Neural cell (in vitro differentiated cells): ENCODE results near the gene HUNK. TPM values are rescaled to one million over a fixed set of nuclear protein-coding genes. Genes with fewer than 3 reads are reported as not detected.

ENCODE experiments used
- H2AFZ ChIP-seq: fragments of 200-600, 300-800 bp; sonication (generic), shearing (Covaris generic); 2 replicates; pipeline ENCODE4 v1.6.0; 2014; ENCODE audit warnings: low read depth, mild to moderate bottlenecking, antibody characterized with exemption, low read length, moderate library complexity
- H3F3A ChIP-seq: fragments of 200-600 bp; shearing (Covaris generic); 2 replicates; pipeline ENCODE4 v1.6.1; 2016; ENCODE audit warnings: mild to moderate bottlenecking, moderate library complexity, mixed read lengths, antibody characterized with exemption, low read length; ENCODE audit not compliant: insufficient read depth, poor library complexity, severe bottlenecking
- H3K27ac ChIP-seq: fragments of 200-600, 300-800 bp; sonication (generic), shearing (Covaris generic); 2 replicates; pipeline ENCODE4 v1.5.1; 2014; ENCODE audit warnings: mild to moderate bottlenecking, low read length, moderate library complexity
- H3K27me3 ChIP-seq: fragments of 300-800, 200-600 bp; sonication (generic), shearing (Covaris generic); 2 replicates; pipeline ENCODE4 v1.6.0; 2014; ENCODE audit warnings: mild to moderate bottlenecking, low read depth, low read length, moderate library complexity; ENCODE audit not compliant: insufficient read depth
- H3K36me3 ChIP-seq: fragments of 300-800, 200-600 bp; sonication (generic), shearing (Covaris generic); 2 replicates; pipeline ENCODE4 v1.5.1; 2014; ENCODE audit warnings: mild to moderate bottlenecking, antibody characterized with exemption, low read length, moderate library complexity; ENCODE audit not compliant: insufficient read depth
- H3K4me2 ChIP-seq: fragments of 300-800, 200-600 bp; sonication (generic), shearing (Covaris generic); 2 replicates; pipeline ENCODE4 v1.6.0; 2014; ENCODE audit warnings: mild to moderate bottlenecking, low read length
- H3K4me3 ChIP-seq: fragments of 300-800, 200-600 bp; sonication (generic), shearing (Covaris generic); 2 replicates; pipeline ENCODE4 v1.5.1; 2014; ENCODE audit warnings: mild to moderate bottlenecking, low read length, moderate library complexity
- H3K79me2 ChIP-seq: fragments of 200-600 bp; shearing (Covaris generic); replicated peaks from 2 replicates; pipeline ENCODE4 v1.6.0; 2014; ENCODE audit warnings: mild to moderate bottlenecking, low read length, moderate library complexity; ENCODE audit not compliant: insufficient read depth
- H3K9ac ChIP-seq: fragments of 300-800, 200-600 bp; sonication (generic), shearing (Covaris generic); 2 replicates; pipeline ENCODE4 v1.6.1; 2016; ENCODE audit warnings: mild to moderate bottlenecking, low read length, mixed read lengths
- H3K9me2 ChIP-seq: fragments of 200-600 bp; shearing (Covaris generic); 2 replicates; pipeline ENCODE4 v1.6.1; 2016; ENCODE audit warnings: mild to moderate bottlenecking, low read length, mixed read lengths; ENCODE audit not compliant: insufficient read depth
- H3K9me3 ChIP-seq: fragments of 200-600, 300-800 bp; sonication (generic), shearing (Covaris generic); 2 replicates; pipeline ENCODE4 v1.6.1; 2016; ENCODE audit warnings: mild to moderate bottlenecking, mixed run types, low read length, moderate library complexity, mixed read lengths
- H4K20me1 ChIP-seq: fragments of 200-600 bp; shearing (Covaris generic); 2 replicates; pipeline ENCODE4 v1.6.1; 2016; ENCODE audit warnings: mild to moderate bottlenecking, mixed run types; ENCODE audit not compliant: insufficient read depth
- EP300 ChIP-seq: fragments of 450-650 bp; conservative IDR thresholded peaks from 2 replicates; pipeline ENCODE4 v1.6.1; 2014; ENCODE audit warnings: antibody characterized with exemption, mild to moderate bottlenecking, moderate library complexity; ENCODE audit not compliant: poor library complexity, severe bottlenecking
- EZH2 ChIP-seq: fragments of 200-600, 300-800 bp; shearing (Covaris generic), sonication (generic); IDR thresholded peaks from 2 replicates; pipeline ENCODE4 v1.6.1; 2014; ENCODE audit warnings: antibody characterized with exemption, low read length, borderline replicate concordance, mild to moderate bottlenecking; ENCODE audit not compliant: insufficient read depth, poor library complexity, severe bottlenecking
- MXI1 ChIP-seq: fragments of 450-650 bp; conservative IDR thresholded peaks from 2 replicates; pipeline ENCODE4 v1.6.1; 2014; ENCODE audit warnings: antibody characterized with exemption, mild to moderate bottlenecking; ENCODE audit not compliant: poor library complexity, severe bottlenecking
- POLR2AphosphoS5 ChIP-seq: IDR thresholded peaks from 2 replicates; pipeline ENCODE4 v1.6.1; 2012
- RAD21 ChIP-seq: fragments of 450-650 bp; conservative IDR thresholded peaks from 2 replicates; pipeline ENCODE4 v1.6.1; 2014; ENCODE audit warnings: antibody characterized with exemption, mild to moderate bottlenecking, moderate library complexity
- SMC3 ChIP-seq: fragments of 450-650 bp; conservative IDR thresholded peaks from 2 replicates; pipeline ENCODE4 v1.6.1; 2014; ENCODE audit warnings: antibody characterized with exemption, mild to moderate bottlenecking, moderate library complexity; ENCODE audit not compliant: poor library complexity
- TAF1 ChIP-seq: IDR thresholded peaks from 2 replicates; pipeline ENCODE4 v1.6.1; 2012; ENCODE audit warnings: low read depth
- polyA plus RNA-seq: library from polyadenylated mRNA; depleted of rRNA; stranded (reverse); fragments of >200 nt; gene quantifications from 2 replicates; pipeline ENCODE4 v1.2.3, GENCODE V29; 2014
- TF ChIP-seq, protein P1 (sequence below): IDR thresholded peaks from 2 replicates; pipeline ENCODE4 v1.6.1; 2012; ENCODE audit warnings: borderline replicate concordance
- TF ChIP-seq, protein P2 (sequence below): fragments of 450-650 bp; IDR thresholded peaks from 2 replicates; pipeline ENCODE4 v1.5.1; 2014; ENCODE audit warnings: antibody characterized with exemption, mild to moderate bottlenecking, moderate library complexity; ENCODE audit not compliant: poor library complexity, severe bottlenecking

The HUNK gene
- polyA plus RNA-seq, 1 donor from 2014 or later = 9.3 TPM

DNA sequence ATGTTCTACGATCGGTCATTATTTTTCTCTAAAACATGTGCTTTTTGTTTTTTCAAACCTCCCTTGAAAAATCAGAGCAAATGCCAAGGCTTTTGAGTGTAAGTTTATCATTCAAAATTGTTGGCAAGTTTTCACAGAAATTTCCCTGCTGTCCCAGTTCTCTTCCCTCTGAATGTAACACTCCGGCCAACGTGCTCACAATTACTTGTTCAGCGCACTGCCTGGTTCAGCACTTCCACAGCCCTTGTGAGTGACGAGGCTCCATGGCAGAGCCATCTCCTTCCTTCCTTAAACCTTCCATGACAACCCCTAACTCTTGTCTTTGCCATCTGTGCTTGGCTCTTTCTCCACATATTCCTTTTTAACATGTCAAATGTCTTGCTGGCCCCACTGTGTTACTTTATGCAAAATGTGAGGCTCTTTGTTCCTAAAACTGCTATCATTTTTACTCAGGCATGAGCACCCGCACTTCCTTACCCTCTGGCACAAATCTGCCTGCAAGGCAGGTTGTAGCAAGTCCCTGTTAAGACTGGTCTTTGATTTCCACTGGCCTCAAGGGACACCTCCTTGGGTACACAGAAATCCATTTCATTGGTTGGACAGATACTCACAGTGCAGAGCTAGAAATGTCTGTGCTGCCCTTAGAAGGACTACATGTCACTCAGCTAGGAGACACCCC, 142.8 kb downstream of the HUNK start:
- Histone ChIP-seq H3K9ac (no peak overlapping the region), H3K4me3 (no peak overlapping the region), H2AFZ (no peak overlapping the region), H3K36me3 (no peaks in the 10 kb centered on the region), H3K79me2 (no peaks in the 10 kb centered on the region), H3K27me3 (no peaks in the 10 kb centered on the region), H3K27ac (no peak overlapping the region), H4K20me1 (no peaks in the 10 kb centered on the region), H3K9me2 (no peaks in the 10 kb centered on the region), H3K9me3 (no peaks in the 10 kb centered on the region), H3F3A (no peaks in the 10 kb centered on the region), H3K4me2 (no peak overlapping the region)
- no peak for TF ChIP-seq EZH2
- TF ChIP-seq TAF1 = no peak
- no peak for TF ChIP-seq RAD21

DNA sequence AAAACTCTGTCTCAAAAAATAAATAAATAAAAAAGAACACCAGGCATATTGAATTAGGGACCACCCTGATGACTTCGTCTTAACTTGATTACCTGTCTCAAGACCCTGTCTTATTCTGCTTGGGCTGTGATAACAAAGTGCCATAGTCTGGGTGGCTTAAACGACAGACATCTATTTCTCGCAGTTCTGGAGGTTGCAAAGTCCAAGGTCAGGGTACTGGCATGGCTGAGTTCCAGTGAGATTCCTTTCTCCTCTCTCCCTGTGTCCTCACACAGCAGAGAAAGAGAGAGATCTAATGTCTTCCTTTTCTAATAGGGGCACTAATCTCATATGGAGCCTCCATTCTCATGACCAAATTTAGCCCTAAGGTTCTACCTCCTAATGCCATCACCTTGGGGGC, 145.6 kb downstream of the HUNK start:
- TF ChIP-seq EZH2 (no peak), TAF1 (no peak), RAD21 (no peak), POLR2AphosphoS5 (no peak), SMC3 (no peak), EP300 (no peak), MXI1 (no peak)
- TF ChIP-seq, protein P1, sequence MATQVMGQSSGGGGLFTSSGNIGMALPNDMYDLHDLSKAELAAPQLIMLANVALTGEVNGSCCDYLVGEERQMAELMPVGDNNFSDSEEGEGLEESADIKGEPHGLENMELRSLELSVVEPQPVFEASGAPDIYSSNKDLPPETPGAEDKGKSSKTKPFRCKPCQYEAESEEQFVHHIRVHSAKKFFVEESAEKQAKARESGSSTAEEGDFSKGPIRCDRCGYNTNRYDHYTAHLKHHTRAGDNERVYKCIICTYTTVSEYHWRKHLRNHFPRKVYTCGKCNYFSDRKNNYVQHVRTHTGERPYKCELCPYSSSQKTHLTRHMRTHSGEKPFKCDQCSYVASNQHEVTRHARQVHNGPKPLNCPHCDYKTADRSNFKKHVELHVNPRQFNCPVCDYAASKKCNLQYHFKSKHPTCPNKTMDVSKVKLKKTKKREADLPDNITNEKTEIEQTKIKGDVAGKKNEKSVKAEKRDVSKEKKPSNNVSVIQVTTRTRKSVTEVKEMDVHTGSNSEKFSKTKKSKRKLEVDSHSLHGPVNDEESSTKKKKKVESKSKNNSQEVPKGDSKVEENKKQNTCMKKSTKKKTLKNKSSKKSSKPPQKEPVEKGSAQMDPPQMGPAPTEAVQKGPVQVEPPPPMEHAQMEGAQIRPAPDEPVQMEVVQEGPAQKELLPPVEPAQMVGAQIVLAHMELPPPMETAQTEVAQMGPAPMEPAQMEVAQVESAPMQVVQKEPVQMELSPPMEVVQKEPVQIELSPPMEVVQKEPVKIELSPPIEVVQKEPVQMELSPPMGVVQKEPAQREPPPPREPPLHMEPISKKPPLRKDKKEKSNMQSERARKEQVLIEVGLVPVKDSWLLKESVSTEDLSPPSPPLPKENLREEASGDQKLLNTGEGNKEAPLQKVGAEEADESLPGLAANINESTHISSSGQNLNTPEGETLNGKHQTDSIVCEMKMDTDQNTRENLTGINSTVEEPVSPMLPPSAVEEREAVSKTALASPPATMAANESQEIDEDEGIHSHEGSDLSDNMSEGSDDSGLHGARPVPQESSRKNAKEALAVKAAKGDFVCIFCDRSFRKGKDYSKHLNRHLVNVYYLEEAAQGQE = no peak
- TF ChIP-seq, protein P2, sequence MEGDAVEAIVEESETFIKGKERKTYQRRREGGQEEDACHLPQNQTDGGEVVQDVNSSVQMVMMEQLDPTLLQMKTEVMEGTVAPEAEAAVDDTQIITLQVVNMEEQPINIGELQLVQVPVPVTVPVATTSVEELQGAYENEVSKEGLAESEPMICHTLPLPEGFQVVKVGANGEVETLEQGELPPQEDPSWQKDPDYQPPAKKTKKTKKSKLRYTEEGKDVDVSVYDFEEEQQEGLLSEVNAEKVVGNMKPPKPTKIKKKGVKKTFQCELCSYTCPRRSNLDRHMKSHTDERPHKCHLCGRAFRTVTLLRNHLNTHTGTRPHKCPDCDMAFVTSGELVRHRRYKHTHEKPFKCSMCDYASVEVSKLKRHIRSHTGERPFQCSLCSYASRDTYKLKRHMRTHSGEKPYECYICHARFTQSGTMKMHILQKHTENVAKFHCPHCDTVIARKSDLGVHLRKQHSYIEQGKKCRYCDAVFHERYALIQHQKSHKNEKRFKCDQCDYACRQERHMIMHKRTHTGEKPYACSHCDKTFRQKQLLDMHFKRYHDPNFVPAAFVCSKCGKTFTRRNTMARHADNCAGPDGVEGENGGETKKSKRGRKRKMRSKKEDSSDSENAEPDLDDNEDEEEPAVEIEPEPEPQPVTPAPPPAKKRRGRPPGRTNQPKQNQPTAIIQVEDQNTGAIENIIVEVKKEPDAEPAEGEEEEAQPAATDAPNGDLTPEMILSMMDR = no peak
- Histone ChIP-seq H3K27ac (no peak overlapping the region), H4K20me1 (no peaks in the 10 kb centered on the region)

More for the DNA sequence above, 145.6 kb downstream of the HUNK start:
- Histone ChIP-seq H3K9me3 (no peaks in the 10 kb centered on the region), H3K9me2 (no peaks in the 10 kb centered on the region), H3K4me2 (no peak overlapping the region), H3K4me3 (no peak overlapping the region), H3K27me3 (no peaks in the 10 kb centered on the region), H2AFZ (no peak overlapping the region), H3K79me2 (no peaks in the 10 kb centered on the region), H3K9ac (no peak overlapping the region), H3K36me3 (no peaks in the 10 kb centered on the region), H3F3A (no peaks in the 10 kb centered on the region)
